Testis (tissue), 2 donors: Measurements from ENCODE around the gene PJA2.

ENCODE experiments used
- POLR2A ChIP-seq: fragments of 450-650 bp; IDR thresholded peaks from one replicate; pipeline ENCODE4 v1.6.1; 2017; ENCODE audit warnings: antibody characterized with exemption, mild to moderate bottlenecking, moderate library complexity
- TF ChIP-seq, protein P1 (sequence below), 3 experiments: fragments of 450-650 bp in 2 of 3; fragments of 200-600 bp in 1 of 3; sonication (generic) in 1 of 3; IDR thresholded peaks; one replicate each; pipeline ENCODE4 v1.5.1; 2016 to 2019; ENCODE audit warnings: antibody characterized with exemption in 3 of 3, mild to moderate bottlenecking in 2 of 3, moderate library complexity in 1 of 3

DNA sequence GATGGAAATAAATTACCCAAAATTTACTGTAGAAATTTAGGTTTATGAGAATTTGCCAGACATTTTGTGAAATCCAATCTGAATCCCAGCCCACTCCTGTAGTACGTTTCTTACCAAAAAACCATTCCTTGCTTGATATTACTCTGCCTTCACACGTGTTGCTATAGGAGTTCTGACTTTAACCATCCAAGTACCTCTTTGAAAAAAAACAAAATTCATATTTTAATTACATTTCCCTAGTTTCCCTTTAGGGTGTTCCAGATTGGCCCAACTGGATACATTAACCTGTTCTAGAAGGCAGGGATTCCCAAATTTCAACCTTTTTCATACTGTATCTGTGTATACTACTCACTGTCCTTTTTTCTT is 1.4 kb upstream of the PJA2 start:
- TF ChIP-seq, protein P1, sequence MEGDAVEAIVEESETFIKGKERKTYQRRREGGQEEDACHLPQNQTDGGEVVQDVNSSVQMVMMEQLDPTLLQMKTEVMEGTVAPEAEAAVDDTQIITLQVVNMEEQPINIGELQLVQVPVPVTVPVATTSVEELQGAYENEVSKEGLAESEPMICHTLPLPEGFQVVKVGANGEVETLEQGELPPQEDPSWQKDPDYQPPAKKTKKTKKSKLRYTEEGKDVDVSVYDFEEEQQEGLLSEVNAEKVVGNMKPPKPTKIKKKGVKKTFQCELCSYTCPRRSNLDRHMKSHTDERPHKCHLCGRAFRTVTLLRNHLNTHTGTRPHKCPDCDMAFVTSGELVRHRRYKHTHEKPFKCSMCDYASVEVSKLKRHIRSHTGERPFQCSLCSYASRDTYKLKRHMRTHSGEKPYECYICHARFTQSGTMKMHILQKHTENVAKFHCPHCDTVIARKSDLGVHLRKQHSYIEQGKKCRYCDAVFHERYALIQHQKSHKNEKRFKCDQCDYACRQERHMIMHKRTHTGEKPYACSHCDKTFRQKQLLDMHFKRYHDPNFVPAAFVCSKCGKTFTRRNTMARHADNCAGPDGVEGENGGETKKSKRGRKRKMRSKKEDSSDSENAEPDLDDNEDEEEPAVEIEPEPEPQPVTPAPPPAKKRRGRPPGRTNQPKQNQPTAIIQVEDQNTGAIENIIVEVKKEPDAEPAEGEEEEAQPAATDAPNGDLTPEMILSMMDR (IDR thresholded peaks at IDR 0.05), result no peak
- TF ChIP-seq POLR2A, result no peak
